Measurements from ENCODE around the gene EDAR. TPM values are rescaled to one million over a fixed set of nuclear protein-coding genes. Genes with fewer than 3 reads are reported as not detected.

EDAR gene
- total and polyA plus RNA-seq, 10 of the 15 experiments (the other 5 are each of a cell fraction or from before 2014, with no cell fraction given) = 0.04 TPM; not detected in 9

GRCh38 chr2:108983610-108984009 is 5.4 kb downstream of the EDAR start (continued):
- TF ChIP-seq IRF3 (IDR thresholded peaks at IDR 0.05) (no peak), DPF2 (IDR thresholded peaks at IDR 0.05) (no peak), TCF12 (IDR thresholded peaks at IDR 0.05; ENCODE audit: low read depth, low read length) (no peak), PML (IDR thresholded peaks at IDR 0.05; ENCODE audit: low read length) (no peak), PBX3 (IDR thresholded peaks at IDR 0.05; ENCODE audit: insufficient replicate concordance, low read depth, low read length) (no peak), KDM1A (IDR thresholded peaks at IDR 0.05; ENCODE audit: borderline replicate concordance) (no peak), TARDBP (IDR thresholded peaks at IDR 0.05; ENCODE audit: borderline replicate concordance) (no peak)

GRCh38 chr2:108983061-108983460 is 6.0 kb downstream of the EDAR start:
- SMC1A ChIA-PET (ENCODE audit: uncharacterized antibody, unreplicated experiment) = no interaction called here
- no peak overlapping the region for H3K9ac ChIP-seq (ENCODE audit: control insufficient read depth, insufficient read depth, low read length)

More at GRCh38 chr2:108983061-108983460, 6.0 kb downstream of the EDAR start:
- no peak for FAIRE-seq
- H3K27me3 ChIP-seq (replicated peaks in 1 of 2; ENCODE audit: control insufficient read depth in 2 of 2, insufficient read depth in 2 of 2, low read length in 1 of 2) = peaks cover 0 to 1% of the 10 kb centered on the region in 2 experiments; a peak in 2 of 4 replicates
- no peak for ATAC-seq
- ChIA-PET CTCF (interaction anchor here (0.6 kb wide), 1 partner anchor 133 kb away, joined by 3 read pairs; no protein-coding TSS in a partner anchor), RAD21 (ENCODE audit: unreplicated experiment) (no interaction called here), POLR2A (no interaction called here)
- no peak for DNase-seq (ENCODE audit: low read depth, low spot score)
- H2AFZ ChIP-seq (ENCODE audit: control insufficient read depth, low read depth, low read length) = no peak overlapping the region
- no peaks in the 10 kb centered on the region for H3K36me3 ChIP-seq (ENCODE audit: control insufficient read depth in 2 of 2, insufficient read depth in 2 of 2, low read length in 1 of 2)
- in situ Hi-C loops (cut with MboI) (no loop called here), intact Hi-C loops (cut with micrococcal nuclease; ENCODE audit: unreplicated experiment) (no loop called here)
- no peaks in the 10 kb centered on the region for H4K20me1 ChIP-seq (ENCODE audit: control insufficient read depth, insufficient read depth)
- H3K4me2 ChIP-seq (ENCODE audit: control insufficient read depth, insufficient read depth) = no peak overlapping the region
- no peaks in the 10 kb centered on the region for H3K4me1 ChIP-seq (ENCODE audit: control insufficient read depth, insufficient read depth, low read length)
- no peak overlapping the region for H3K27ac ChIP-seq (ENCODE audit: control insufficient read depth, insufficient read depth)
- no peak for TF ChIP-seq ZZZ3 (IDR thresholded peaks at IDR 0.05; ENCODE audit: control insufficient read depth, insufficient read length, low read depth)
- 41% methylated on average over 3 of the region's 3 CpGs for WGBS (ENCODE audit: insufficient coverage, insufficient replicate concordance, low lambda C conversion rate, missing lambda C conversion rate)
- no peaks in the 10 kb centered on the region for H3K9me3 ChIP-seq (replicated peaks; ENCODE audit: control insufficient read depth, insufficient read depth, low read length)
- no peak overlapping the region for H3K4me3 ChIP-seq
- no TSS peak for BruUV-seq (replicated peaks)
- H3K79me2 ChIP-seq (ENCODE audit: control insufficient read depth, insufficient read depth, low read length) = no peaks in the 10 kb centered on the region
